ENCODE data around the gene PCSK9.

GRCh38 chr1:55064071-55064581 lies 24.8 kb downstream of the PCSK9 start:
- TF ChIP-seq CTCF (conservative IDR thresholded peaks at IDR 0.05; ENCODE audit: low read depth, low read length) (no peak), EZH2 (IDR thresholded peaks at IDR 0.05; ENCODE audit: borderline replicate concordance, low read depth, low read length, poor library complexity, severe bottlenecking) (no peak)

Measured in A673 (cell line).